Panc1 (cell line): Measurements from ENCODE around the gene SYTL4. TPM values are rescaled to one million over a fixed set of nuclear protein-coding genes. Genes with fewer than 3 reads are reported as not detected.

Experiments
- ATAC-seq: fragments of 200-7000 bp; cut with Tn5 transposase; 2 replicates; pipeline ENCODE4 v1.9.1; 2020; ENCODE audit warnings: mild to moderate bottlenecking, moderate library complexity
- BruUV-seq: library from RNA; stranded (reverse); fragments of 400-500 nt; replicated peaks from 2 replicates; lab custom pipeline; 2021; lab: Mats Ljungman, UMichigan
- CTCF ChIA-PET: fragments of 300-600 bp; sonication (Branson Sonifier 250); formaldehyde crosslinking; loops from one replicate; lab custom pipeline; 2022; ENCODE audit warnings: antibody characterized with exemption; lab: Charles Lee
- POLR2A ChIA-PET: fragments of 300-600 bp; sonication (Branson Sonifier 250); formaldehyde crosslinking; loops from one replicate; lab custom pipeline; 2022; ENCODE audit warnings: antibody characterized with exemption; lab: Charles Lee
- DNase-seq: peaks from one replicate; pipeline ENCODE4 v3.0.0-alpha.2; 2010; ENCODE audit warnings: low read depth, low spot score
- H3K27ac ChIP-seq: 2 replicates; pipeline ENCODE4 v1.5.1; 2011; ENCODE audit warnings: mild to moderate bottlenecking, low read length, inconsistent platforms
- H3K27me3 ChIP-seq: fragments of 200-500 bp; sonication (Bioruptor generic); 2 replicates; pipeline ENCODE4 v1.6.0; 2014; ENCODE audit warnings: low read length, inconsistent platforms; ENCODE audit not compliant: control insufficient read depth, insufficient read depth
- H3K36me3 ChIP-seq: fragments of 200-500 bp; sonication (Bioruptor generic); 2 replicates; pipeline ENCODE4 v1.5.1; 2014; ENCODE audit warnings: inconsistent platforms, mild to moderate bottlenecking, low read length, moderate library complexity; ENCODE audit not compliant: control insufficient read depth, insufficient read depth
- H3K4me1 ChIP-seq: 2 replicates; pipeline ENCODE4 v1.5.1; 2011; ENCODE audit warnings: inconsistent platforms, mild to moderate bottlenecking, low read length, moderate library complexity; ENCODE audit not compliant: control insufficient read depth, insufficient read depth
- H3K4me3 ChIP-seq, 2 experiments: 2 replicates each; pipeline ENCODE4 v1.5.1; 2011 to 2012; ENCODE audit warnings: low read depth in 2 of 2, low read length in 2 of 2, mild to moderate bottlenecking in 2 of 2, inconsistent platforms in 1 of 2, moderate library complexity in 1 of 2
- H3K9me3 ChIP-seq: fragments of 200-500 bp; sonication (Bioruptor generic); 2 replicates; pipeline ENCODE4 v1.5.1; 2014; ENCODE audit warnings: low read depth, mild to moderate bottlenecking, inconsistent platforms, low read length, moderate library complexity; ENCODE audit not compliant: control insufficient read depth, insufficient read depth
- CTCF ChIP-seq: fragments of 450-650 bp; IDR thresholded peaks from 2 replicates; pipeline ENCODE4 v1.5.1; 2017; ENCODE audit warnings: mild to moderate bottlenecking
- POLR2AphosphoS5 ChIP-seq: IDR thresholded peaks from 2 replicates; pipeline ENCODE4 v1.6.1; 2012; ENCODE audit warnings: mild to moderate bottlenecking, low read depth, low read length, moderate library complexity
- SIN3A ChIP-seq: IDR thresholded peaks from 2 replicates; pipeline ENCODE4 v1.6.1; 2012; ENCODE audit warnings: low read depth, mild to moderate bottlenecking, low read length, moderate library complexity, borderline replicate concordance; ENCODE audit not compliant: insufficient read depth
- TCF7L2 ChIP-seq: IDR thresholded peaks from 2 replicates; pipeline ENCODE4 v1.6.1; 2011; ENCODE audit warnings: mild to moderate bottlenecking, low read depth, low read length, inconsistent platforms
- in situ Hi-C: cut with HindIII; loops from 2 replicates; pipeline ENCODE4 v1.10.0; 2016; ENCODE audit warnings: low sequenced_read_pairs, low pct_unique_long_range_greater_than_20kb
- intact Hi-C: fragments of 100-400 bp; cut with micrococcal nuclease; formaldehyde crosslinking; loops from one replicate; pipeline ENCODE4 v1.10.0; 2022; ENCODE audit not compliant: unreplicated experiment
- total RNA-seq: library from RNA; stranded (reverse); gene quantifications from one replicate; pipeline ENCODE4 v1.2.1, GENCODE V29; 2021; ENCODE audit not compliant: unreplicated experiment
- TF ChIP-seq, protein P1 (sequence below), 2 experiments: IDR thresholded peaks; 2 replicates each; pipeline ENCODE4 v1.6.1; 2011 to 2012; ENCODE audit warnings: low read depth in 2 of 2, control low read depth in 1 of 2, low read length in 1 of 2, mild to moderate bottlenecking in 1 of 2, moderate library complexity in 1 of 2; ENCODE audit not compliant: insufficient read depth in 1 of 2

The SYTL4 gene
- total RNA-seq, 1 experiment from 2014 or later = 0.15 TPM

GRCh38 chrX:100680756-100681155, 51.2 kb downstream of the SYTL4 start:
- no TSS peak for BruUV-seq
- ChIA-PET POLR2A (no interaction called here), CTCF (interaction anchor here (1.1 kb wide), 1 partner anchor 88 kb away, joined by 4 read pairs; no protein-coding TSS in a partner anchor)

GRCh38 chrX:100677611-100678181, 54.2 kb downstream of the SYTL4 start:
- Histone ChIP-seq H3K27ac (no peak overlapping the region), H3K36me3 (no peaks in the 10 kb centered on the region), H3K4me3 (no peak overlapping the region), H3K27me3 (no peaks in the 10 kb centered on the region), H3K4me1 (no peaks in the 10 kb centered on the region), H3K9me3 (no peaks in the 10 kb centered on the region)
- TF ChIP-seq CTCF (no peak), POLR2AphosphoS5 (no peak), TCF7L2 (no peak), SIN3A (no peak)
- TF ChIP-seq, protein P1, sequence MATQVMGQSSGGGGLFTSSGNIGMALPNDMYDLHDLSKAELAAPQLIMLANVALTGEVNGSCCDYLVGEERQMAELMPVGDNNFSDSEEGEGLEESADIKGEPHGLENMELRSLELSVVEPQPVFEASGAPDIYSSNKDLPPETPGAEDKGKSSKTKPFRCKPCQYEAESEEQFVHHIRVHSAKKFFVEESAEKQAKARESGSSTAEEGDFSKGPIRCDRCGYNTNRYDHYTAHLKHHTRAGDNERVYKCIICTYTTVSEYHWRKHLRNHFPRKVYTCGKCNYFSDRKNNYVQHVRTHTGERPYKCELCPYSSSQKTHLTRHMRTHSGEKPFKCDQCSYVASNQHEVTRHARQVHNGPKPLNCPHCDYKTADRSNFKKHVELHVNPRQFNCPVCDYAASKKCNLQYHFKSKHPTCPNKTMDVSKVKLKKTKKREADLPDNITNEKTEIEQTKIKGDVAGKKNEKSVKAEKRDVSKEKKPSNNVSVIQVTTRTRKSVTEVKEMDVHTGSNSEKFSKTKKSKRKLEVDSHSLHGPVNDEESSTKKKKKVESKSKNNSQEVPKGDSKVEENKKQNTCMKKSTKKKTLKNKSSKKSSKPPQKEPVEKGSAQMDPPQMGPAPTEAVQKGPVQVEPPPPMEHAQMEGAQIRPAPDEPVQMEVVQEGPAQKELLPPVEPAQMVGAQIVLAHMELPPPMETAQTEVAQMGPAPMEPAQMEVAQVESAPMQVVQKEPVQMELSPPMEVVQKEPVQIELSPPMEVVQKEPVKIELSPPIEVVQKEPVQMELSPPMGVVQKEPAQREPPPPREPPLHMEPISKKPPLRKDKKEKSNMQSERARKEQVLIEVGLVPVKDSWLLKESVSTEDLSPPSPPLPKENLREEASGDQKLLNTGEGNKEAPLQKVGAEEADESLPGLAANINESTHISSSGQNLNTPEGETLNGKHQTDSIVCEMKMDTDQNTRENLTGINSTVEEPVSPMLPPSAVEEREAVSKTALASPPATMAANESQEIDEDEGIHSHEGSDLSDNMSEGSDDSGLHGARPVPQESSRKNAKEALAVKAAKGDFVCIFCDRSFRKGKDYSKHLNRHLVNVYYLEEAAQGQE (IDR thresholded peaks at IDR 0.05; ENCODE audit: insufficient read depth in 1 of 2, low read depth in 2 of 2, low read length in 1 of 2) = no peak
- CTCF ChIA-PET = no interaction called here
- no TSS peak for BruUV-seq
- POLR2A ChIA-PET = no interaction called here
- ATAC-seq (no peak), DNase-seq (no peak)
- in situ Hi-C loops (no loop called here), intact Hi-C loops (no loop called here)

More at GRCh38 chrX:100680756-100681155, 51.2 kb downstream of the SYTL4 start:
- in situ Hi-C loops (no loop called here), intact Hi-C loops (no loop called here)
- no peaks in the 10 kb centered on the region for H3K9me3 ChIP-seq
- H3K4me1 ChIP-seq = no peaks in the 10 kb centered on the region
- H3K36me3 ChIP-seq = no peaks in the 10 kb centered on the region
- no peak overlapping the region for H3K27ac ChIP-seq
- no peak overlapping the region for H3K4me3 ChIP-seq
- TF ChIP-seq SIN3A (no peak), TCF7L2 (no peak), CTCF (no peak), POLR2AphosphoS5 (no peak)
- TF ChIP-seq, protein P1 (IDR thresholded peaks at IDR 0.05; ENCODE audit: insufficient read depth in 1 of 2, low read depth in 2 of 2, low read length in 1 of 2) = no peak
- ATAC-seq (no peak), DNase-seq (no peak)
- no peaks in the 10 kb centered on the region for H3K27me3 ChIP-seq
